Adrenal gland (tissue), 5 donors: ENCODE results near the gene NFIB.

Experiments used
- CTCF ChIP-seq, 6 experiments: fragments of 450-650 bp in 4 of 6; fragments of 200-600 bp in 2 of 6; sonication (generic) in 1 of 6; IDR thresholded peaks; 1 replicate in 5 of 6; 2 replicates in 1 of 6; pipeline versions ENCODE4 v1.5.1 to v1.8.0; 2016 to 2021; ENCODE audit warnings: antibody characterized with exemption in 6 of 6, mild to moderate bottlenecking in 2 of 6, moderate library complexity in 1 of 6
- POLR2A ChIP-seq, 2 donors: fragments of 450-650 bp; IDR thresholded peaks; one replicate each; pipeline ENCODE4 v1.6.1; 2017; ENCODE audit warnings: antibody characterized with exemption in 2 of 2, mild to moderate bottlenecking in 2 of 2, moderate library complexity in 1 of 2
- donor health status: DM: no; HTN: no; CAD: no.

GRCh38 chr9:14342736-14343135 lies 28.8 kb upstream of the NFIB start:
- TF ChIP-seq CTCF (IDR thresholded peaks at IDR 0.05) (no peak), POLR2A (IDR thresholded peaks at IDR 0.05) (no peak)
